IPS-NIHi7 (cell line): ENCODE results near the gene KEAP1.
"Not testable (repeated sequence)": the region's sequence is repeated elsewhere in the genome, so short reads cannot be mapped to it uniquely, and the experiment has no call there.

Source experiments
- DNase-seq: peaks from one replicate; pipeline ENCODE4 v3.0.0; 2012; ENCODE audit warnings: mixed read lengths; ENCODE audit errors: extremely low spot score

Gene KEAP1

DNA sequence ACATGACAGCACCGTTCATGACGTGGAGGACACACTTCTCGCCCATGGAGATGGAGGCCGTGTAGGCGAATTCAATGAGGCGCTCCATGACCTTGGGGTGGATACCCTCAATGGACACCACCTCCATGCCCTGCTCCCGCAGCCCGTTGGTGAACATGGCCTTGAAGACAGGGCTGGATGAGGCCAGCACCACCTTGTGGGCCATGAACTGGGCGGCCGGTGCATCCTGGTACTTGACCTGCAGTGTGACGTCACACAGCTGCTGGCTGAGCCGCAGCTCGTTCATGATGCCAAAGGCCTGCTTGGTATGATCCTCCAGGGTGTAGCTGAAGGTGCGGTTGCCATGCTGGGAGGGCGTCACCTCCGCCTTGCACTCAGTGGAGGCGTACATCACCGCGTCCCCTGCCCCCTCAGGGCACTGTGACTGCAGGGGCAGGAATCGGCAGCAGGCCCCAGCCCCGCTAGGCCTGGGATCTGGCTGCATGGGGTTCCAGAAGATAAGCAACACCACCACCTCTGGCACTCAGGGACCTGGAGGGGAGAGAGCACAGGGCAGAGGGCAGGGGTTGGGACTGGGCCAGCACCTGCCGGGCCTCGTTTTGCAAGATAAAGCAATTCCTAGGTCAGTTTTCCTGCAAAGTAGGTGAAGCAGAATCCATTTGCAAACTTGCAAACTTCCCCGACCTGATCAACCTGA, 3.5 kb downstream of the KEAP1 start:
- peak; percentile 61 for DNase-seq

DNA sequence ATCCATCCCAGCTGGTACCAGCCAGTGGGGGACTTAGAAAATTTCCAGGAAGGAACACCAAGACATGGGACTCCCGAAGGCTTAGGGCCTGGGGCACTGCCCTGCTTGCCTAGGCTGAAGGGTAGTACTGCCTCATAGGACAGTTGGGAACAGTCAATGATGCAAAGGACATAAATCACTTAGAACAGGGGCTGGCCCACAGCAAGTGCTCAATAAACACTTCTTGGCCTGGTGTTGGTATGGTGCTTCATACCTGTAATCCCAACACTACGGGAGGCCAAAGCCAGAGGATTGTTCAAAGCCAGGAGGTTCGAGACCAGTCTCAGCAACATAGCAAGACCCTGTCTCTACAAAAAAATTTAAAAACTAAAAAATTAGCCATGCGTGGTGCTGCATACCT, 5.8 kb downstream of the KEAP1 start:
- no peak for DNase-seq

DNA sequence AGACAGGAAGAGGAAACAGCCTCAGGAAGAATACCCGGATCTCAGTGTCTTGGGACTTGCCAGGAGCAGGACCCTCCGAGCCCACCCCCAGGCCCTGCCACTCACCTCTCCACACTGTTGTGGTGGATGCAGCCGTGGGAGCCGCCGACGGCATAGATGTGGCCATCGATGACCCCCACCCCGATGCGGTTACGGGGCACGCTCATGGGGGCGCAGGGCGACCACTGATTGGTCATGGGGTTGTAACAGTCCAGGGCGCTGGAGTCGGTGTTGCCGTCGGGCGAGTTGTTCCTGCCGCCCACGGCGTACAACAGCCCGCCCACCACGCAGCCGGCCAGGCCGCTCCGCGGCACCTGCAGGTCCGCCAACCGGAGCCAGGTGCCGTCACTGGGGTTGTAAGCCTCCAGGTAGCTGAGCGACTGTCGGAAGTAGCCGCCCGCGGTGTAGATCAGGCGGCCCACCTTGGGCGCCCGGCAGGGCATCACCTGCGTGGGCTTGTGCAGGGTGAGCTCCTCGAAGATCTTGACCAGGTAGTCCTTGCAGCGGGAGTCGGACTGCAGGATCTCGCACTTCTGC, 11.6 kb downstream of the KEAP1 start:
- DNase-seq: no peak

DNA sequence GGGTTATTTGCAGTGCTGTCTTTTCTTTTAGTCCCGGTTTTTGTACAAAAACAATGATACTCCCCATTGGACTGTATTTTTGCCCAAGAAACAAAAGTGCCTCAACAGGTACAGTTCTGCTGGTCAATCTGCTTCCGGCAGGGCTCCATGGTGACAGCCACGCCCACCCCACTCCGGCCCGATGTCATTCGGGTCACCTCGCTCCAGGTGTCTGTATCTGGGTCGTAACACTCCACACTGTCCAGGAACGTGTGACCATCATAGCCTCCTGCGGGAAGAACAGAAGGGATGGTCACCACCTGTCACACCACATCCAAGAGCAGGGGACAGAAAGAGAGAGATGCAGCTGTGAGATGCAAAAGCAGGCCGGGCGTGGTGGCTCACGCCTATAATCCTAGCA, 16.6 kb downstream of the KEAP1 start:
- DNase-seq: no peak

DNA sequence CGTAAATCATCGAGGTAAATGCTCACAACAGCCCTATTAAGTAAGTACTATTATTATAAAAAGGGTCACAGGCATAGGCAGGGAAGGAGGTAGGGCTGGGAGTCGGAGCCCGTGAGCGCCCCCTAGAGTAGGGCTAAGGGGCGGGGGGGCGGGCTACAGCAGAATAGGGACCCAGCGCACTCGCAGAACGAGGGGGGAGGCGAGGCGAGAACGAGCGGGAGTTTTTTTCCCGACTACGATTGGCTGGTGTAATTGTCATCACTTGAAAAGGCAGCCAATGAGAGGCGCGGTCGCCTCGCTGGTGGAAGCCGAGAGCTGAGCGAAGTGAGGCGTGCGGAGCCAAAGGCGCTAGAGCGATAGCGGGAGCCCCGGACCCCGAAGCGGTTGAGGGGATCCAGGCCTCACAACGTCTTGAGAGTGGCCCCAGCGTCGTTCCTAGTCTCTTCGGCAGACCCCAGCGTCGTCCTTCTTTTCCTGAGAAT, 24.2 kb downstream of the KEAP1 start:
- DNase-seq: peak; percentile 96

DNA sequence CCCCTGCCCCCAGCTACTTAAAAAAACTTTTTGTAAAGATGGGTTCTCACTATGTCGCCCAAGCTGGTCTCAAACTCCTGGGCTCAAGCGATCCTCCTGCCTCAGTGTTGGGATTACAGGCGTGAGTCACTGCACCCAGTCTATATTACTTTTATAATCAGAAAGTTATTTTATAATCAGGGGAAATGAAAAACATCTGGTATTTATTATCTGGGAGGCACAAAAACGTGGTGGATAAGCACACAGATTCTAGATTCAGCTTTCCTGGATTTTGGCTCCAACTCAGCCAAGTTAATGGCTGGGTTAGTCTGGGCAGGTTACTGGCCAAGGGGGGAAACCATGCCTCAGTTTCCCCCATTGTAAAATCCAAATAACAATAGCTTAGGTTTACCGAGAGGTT, 24.7 kb downstream of the KEAP1 start:
- DNase-seq: no peak

DNA sequence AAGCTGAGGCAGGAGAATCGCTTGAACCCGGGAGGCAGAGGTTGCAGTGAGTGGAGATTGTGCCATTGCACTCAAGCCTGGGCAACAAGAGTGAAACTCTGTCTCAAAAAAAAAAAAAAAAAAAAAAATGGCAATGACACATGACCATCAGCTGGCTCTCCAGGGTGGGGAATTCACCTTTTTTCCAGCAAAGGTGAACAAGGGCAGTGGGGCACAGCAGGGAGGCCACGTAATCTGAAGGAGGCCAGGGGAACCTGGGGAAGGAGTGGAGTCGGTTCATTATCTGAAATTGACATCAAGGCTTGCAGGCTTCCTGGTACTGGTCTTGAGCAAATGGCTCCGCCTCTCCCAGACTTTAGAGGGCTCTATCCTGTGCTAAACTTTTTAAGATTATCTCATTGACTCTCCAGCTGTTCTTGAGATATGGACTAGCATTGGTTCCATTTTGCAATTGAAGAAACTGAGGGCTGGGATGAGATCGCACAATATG, 28.1 kb downstream of the KEAP1 start:
- DNase-seq: no peak

DNA sequence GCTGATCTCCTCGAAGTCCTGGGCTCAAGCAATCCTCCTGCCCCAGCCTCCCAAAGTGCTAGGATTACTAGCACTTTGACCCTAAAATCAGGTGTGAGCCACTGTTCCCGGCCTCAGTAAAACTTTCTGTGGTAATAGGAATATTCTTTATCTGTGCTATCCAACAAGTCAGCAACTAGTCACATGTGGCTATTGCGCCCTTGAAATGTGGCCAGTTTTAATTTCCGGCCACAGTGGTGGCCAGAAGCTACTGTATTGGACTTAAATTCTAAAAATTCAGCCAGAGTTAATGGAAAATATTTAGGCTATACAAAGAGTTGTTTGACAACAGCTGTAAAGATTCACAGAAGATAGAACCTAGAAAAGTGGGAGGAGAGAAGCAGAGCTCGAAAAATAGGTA, 30.0 kb downstream of the KEAP1 start:
- DNase-seq: no peak

DNA sequence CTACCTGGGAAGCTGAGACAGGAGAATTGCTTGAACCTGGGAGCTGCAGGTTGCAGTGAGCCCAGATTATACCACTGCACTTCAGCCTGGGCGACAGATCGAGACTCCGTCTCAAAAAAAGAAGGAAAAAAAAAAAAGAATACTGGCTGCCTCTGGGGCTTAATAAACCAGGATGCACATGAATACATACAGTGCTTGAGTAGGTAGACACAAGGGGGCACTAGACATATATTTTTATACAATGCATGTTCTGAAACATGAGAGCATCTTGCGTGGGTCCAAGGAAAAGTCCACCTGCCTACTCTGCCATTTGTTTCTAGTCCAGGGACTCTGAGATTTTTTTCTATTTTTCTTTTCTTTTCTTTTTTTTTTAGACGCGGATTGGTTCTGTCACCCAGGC, 31.2 kb downstream of the KEAP1 start:
- no peak for DNase-seq

DNA sequence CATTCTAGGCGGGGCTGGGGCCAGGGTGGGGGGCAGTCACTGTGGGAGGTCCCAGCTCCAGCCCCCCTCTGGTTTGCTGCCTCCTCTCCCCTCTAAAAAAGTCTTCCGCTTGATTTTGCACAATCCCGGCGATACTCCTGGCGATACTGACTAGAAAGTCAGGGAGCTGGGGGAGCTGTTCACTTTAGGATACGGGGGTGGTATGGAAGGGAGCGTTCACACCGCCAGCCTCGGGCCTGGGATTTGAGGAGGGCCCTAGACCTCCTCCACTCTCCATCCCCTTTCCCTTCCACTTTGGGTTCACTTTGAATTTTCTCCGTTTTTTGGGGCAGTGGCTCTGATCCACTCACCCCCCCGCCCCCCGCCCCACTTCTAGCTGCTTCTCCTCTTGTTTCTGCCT, 35.0 kb downstream of the KEAP1 start:
- DNase-seq: no peak

DNA sequence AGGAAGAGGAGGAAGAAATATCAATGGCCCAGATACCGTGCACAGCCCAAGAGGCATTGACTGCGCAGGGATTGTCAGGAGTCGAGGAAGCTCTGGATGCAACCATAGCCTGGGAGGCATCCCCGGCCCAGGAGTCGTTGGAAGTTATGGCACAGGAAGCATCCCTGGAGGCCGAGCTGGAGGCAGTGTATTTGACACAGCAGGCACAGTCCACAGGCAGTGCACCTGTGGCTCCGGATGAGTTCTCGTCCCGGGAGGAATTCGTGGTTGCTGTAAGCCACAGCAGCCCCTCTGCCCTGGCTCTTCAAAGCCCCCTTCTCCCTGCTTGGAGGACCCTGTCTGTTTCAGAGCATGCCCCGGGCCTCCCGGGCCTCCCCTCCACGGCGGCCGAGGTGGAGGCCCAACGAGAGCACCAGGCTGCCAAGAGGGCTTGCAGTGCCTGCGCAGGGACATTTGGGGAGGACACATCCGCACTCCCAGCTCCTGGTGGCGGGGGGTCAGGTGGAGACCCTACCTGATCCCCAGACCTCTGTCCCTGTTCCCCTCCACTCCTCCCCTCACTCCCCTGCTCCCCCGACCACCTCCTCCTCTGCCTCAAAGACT, 36.0 kb downstream of the KEAP1 start:
- peak; percentile 9 for DNase-seq

DNA sequence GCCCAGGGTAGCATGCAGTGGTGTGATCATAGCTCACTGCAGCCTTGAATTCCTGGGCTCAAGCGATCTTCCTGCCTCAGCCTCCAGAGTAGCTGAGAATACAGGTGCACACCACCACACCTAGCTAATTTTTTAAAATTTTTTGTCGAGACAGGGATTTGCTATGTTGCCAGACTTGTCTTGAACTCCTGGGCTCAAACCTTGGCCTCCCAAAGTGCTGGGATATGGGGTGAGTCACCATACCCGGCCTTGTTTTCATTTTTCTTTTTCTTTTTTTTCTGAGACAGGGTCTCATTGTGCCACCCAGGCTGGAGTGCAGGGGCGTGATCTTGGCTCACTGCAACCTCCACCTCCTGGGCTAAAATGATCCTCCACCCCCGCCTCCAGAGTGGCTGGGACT, 38.7 kb downstream of the KEAP1 start:
- no peak for DNase-seq

DNA sequence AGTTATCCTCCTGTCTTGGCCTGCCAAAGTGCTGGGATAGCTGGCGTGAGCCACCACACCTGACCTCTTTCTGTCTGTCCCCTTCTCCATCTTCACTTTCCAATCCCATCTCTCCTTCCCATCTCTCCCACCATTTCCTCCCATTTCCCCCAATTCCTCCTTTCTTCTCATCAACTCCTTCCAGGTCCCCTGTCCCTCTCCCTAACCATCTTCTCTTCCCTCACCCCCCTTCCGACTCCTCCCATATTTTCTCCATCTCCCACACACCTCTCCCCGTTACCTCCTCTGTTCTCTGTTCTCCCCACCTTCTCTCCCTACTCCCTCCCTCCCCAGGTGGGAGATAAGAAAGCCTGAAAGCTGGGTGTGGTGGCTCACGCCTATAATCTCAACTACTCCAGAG, 40.6 kb downstream of the KEAP1 start:
- DNase-seq: no peak

DNA sequence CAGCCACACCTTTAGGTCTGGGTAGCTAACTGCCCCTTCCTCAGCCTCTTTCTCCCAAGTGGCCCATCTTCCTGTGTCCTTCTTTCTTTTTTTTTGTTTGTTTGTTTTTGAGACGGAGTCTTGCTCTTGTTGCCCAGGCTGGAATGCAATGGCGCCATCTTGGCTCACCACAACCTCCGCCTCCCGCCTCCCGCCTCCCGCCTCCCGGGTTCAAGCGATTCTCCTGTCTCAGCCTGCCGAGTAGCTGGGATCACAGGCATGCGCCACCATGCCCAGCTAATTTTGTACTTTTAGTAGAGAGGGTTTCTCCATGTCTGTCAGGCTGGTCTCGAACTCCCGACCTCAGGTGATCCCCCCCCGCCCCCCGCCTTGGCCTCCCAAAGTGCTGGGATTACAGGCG, 41.1 kb downstream of the KEAP1 start:
- not testable (repeated sequence) for DNase-seq

DNA sequence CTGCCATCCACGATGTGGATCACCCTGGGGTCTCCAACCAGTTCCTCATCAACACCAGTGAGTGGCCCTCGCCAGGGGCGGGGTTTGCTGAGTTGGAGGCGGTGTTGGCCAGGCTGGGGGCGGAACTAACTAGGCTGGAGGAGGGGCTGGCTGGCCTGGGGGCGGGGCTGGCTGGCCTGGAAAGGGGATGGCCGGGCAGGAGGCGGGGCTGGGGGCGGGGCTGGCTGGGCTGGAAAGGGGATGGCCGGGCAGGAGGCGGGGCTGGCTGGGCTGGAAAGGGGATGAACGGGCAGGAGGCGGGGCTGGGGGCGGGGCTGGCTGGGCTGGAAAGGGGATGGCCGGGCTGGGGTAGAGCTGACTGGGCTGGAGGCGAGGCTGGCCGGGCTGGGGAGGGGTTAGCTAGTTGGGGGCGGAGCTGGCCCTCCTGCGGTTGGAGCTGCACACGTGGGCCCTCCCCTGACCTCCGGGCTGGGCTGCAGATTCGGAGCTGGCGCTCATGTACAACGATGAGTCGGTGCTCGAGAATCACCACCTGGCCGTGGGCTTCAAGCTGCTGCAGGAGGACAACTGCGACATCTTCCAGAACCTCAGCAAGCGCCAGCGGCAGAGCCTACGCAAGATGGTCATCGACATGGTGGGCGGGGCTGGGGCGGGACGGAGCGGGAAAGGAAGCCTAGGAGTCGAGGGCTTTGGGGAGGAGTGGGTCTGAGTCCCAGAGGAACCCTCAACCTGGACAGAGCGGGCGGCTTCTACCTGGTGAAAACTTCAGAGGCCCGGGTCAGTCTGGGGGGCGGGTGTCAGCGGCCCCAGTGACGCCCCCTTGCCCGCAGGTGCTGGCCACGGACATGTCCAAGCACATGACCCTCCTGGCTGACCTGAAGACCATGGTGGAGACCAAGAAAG, 41.9 kb downstream of the KEAP1 start:
- peak; percentile 99 for DNase-seq

DNA sequence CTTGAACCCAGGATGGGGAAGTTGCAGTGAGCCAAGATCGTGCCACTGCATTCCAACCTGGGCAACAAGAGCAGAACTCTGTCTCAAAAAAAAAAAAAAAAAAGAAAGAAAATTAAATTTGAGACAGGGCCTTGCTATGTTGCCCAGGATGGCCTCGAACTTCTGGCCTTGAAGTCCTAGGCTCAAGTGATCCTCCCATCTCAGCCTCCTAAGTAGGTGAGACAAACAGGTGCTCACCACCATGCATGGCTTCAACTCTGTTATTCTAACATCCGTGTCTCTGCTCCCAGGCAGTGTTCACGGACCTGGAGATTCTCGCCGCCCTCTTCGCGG, 42.5 kb downstream of the KEAP1 start:
- no peak for DNase-seq

DNA sequence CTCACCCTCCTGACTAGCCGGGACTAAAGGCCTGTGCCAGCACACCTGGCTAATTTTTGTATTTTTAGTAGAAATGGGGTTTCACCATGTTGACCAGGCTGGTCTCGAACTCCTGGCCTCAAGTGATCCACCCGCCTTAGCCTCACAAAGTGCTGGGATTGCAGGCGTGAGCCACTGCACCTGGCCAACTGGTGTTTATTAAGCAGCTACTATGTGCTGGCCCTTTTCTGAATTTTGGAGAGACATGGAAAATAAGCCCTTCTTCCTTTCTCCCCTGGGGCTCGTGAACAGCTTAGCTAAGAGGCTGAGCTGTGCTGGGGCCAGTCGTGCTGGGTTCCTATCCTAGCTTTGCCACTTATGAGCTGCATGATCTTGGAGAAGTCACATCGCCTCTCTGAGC, 44.4 kb downstream of the KEAP1 start:
- DNase-seq: not testable (repeated sequence)

DNA sequence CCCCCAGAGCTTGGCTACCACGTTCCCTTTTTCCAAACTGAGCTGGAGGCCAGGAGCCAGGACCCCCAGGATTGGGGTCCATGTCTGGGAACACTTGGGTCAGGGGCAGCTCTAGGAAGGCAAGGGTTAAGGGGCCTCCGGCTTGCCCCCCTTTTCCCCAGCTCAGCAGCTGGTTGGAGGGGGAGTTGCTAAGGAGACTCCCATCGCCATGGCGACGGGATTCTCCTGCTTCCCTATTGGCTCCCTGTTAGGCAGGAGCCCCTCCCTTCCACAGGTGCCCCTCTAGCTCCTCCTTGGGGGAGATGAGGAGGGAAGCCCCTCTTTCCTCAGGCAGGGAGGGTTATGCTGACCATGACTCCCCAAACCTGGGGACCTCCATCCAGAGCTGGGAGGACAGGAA, 48.9 kb downstream of the KEAP1 start:
- DNase-seq: peak; percentile 87

DNA sequence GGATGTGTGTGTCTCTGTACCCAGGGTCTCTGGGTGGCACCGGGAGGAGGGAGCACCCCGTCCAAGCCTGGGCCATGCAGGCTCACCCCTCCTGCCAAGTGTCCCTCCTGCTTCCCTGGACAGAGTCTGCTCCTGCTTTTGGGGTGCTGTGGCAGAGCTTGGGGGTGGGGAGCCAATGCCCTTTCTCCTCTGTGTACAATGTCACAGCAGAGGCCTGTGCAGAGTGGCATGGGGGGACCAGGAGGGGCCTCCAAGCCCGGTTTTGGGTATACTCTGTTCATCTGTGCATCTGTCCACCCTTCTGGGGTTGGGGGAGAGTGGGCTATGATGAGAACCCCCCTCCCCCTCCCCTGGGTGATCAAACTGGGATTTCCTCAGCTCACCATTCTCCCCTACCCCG, 49.3 kb downstream of the KEAP1 start:
- DNase-seq: no peak

DNA sequence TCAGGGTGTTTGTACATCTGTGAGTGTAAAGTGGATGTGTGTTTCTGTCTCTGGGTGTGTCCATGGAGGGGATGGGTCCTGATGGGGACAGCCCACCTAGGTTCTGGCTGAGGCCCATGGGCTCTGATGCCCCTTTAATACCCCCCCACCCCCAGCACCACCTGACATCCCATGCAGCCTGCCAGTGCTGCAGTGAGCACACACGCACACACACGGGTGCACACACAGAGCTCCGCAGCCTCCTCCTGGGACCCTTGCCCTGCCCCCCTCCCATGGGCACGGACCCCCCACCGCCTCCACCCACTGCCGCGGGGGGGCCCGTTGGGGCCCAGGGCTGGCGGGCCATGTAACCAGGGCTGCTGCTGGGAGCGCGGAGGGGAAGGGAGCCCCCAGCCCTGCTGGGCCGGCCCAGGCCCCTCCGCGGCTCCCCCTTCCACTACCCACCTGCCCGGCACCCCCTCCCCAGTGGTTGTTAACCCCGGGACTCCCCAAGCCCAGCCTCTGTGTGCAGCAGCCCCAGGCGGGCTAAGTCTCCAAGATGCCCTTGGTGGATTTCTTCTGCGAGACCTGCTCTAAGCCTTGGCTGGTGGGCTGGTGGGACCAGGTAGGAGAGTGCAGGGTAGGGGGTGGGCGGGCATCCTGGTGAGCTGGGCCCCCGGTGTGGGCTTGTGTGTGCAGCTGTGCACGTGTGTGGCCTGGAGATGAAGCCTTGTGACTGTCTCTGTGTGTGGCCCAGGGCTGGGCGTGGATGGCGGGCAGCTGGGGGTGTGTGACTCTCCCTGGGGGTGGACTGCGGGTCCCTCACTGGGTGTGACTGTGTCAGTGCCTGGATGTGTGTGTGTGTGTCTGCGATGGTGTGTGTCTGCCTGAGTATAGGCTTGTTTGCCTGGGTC, 50.2 kb downstream of the KEAP1 start:
- DNase-seq: no peak
